Glutamatergic neuron (in vitro differentiated cells): ENCODE measurements around the gene NKX2-2. TPM values are rescaled to one million over a fixed set of nuclear protein-coding genes. Genes with fewer than 3 reads are reported as not detected.

ENCODE experiments used
- DNase-seq: peaks from one replicate; pipeline ENCODE4 v3.0.0; 2022
- H3K27ac Mint-ChIP-seq: one replicate; pipeline ENCODE4 v1.8.0; 2020; ENCODE audit warnings: mild to moderate bottlenecking, mixed read lengths, inconsistent platforms; ENCODE audit not compliant: unreplicated experiment
- H3K27me3 Mint-ChIP-seq: one replicate; pipeline ENCODE4 v1.8.0; 2020; ENCODE audit warnings: mild to moderate bottlenecking, moderate library complexity, mixed read lengths, inconsistent platforms; ENCODE audit not compliant: unreplicated experiment
- H3K36me3 Mint-ChIP-seq: one replicate; pipeline ENCODE4 v1.8.0; 2020; ENCODE audit warnings: mild to moderate bottlenecking, mixed read lengths, inconsistent platforms; ENCODE audit not compliant: unreplicated experiment
- H3K4me1 Mint-ChIP-seq: one replicate; pipeline ENCODE4 v1.8.0; 2020; ENCODE audit warnings: mild to moderate bottlenecking, low read depth, mixed read lengths, inconsistent platforms; ENCODE audit not compliant: unreplicated experiment
- H3K4me3 Mint-ChIP-seq: one replicate; pipeline ENCODE4 v1.8.0; 2020; ENCODE audit warnings: mild to moderate bottlenecking, mixed read lengths, inconsistent platforms; ENCODE audit not compliant: unreplicated experiment
- H3K9me3 Mint-ChIP-seq: one replicate; pipeline ENCODE4 v1.8.0; 2020; ENCODE audit warnings: mild to moderate bottlenecking, moderate library complexity, mixed read lengths, inconsistent platforms; ENCODE audit not compliant: unreplicated experiment
- long read RNA-seq: library from polyadenylated mRNA; unstranded; transcript quantifications from one replicate; pipeline ENCODE4 v2.0.0, GENCODE V29; 2020; ENCODE audit not compliant: unreplicated experiment
- total RNA-seq: library from RNA; stranded (reverse); fragmentation: NEBNext Ultra II Directional; extraction: Animal tissue kit (Norgen Biotek cat#: 25700); gene quantifications from one replicate; pipeline ENCODE4 v1.2.1, GENCODE V29; 2021; ENCODE audit not compliant: unreplicated experiment
- TF ChIP-seq, protein P1 (sequence below): fragments of 200-600 bp; sonication (generic); IDR thresholded peaks from one replicate; pipeline ENCODE4 v1.5.0; 2021; ENCODE audit not compliant: partially characterized antibody, unreplicated experiment

NKX2-2 gene
- 1.2 TPM for total RNA-seq
- long read RNA-seq = 0 reads

DNA sequence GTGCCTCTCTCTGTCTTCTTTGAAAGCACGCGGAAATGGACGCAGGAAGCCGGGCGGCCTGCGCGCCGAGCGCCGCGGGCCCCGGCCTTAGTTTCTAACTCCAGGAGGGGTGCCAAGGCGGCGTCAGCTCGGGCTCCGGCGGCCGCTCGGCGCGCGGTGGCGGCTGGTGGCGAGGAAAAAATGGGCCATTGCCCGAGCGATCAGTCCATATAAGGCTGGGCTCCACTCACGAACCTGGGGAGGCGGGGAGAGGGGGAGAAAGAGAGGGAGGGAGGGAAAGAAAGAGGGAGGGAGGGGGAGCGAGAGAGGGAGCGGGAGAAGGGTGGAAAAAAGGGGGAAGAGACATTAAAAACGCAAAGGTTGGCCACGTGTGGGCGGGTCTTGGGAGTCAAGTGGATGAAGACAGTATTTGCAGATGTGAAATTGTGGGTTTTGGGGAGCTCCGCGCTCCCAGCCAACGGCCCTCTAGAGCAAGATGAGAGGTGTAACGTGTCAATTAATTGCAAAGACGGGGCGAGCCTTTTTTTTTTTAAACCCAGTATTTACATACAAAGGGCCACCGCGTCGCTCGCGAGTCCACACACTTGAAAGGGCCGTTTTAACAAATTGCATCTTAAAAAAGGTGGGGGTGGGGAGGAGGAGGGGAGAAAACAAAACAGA lies at the start of gene NKX2-2:
Gene NKX2-2 (minus strand): TSS at position 184 of the 660 bp plus-strand sequence. CDS start 395 bp downstream, outside the sequence.
- no peaks in the 10 kb centered on the region for H3K36me3 Mint-ChIP-seq
- DNase-seq = no peak
- TF ChIP-seq, protein P1, sequence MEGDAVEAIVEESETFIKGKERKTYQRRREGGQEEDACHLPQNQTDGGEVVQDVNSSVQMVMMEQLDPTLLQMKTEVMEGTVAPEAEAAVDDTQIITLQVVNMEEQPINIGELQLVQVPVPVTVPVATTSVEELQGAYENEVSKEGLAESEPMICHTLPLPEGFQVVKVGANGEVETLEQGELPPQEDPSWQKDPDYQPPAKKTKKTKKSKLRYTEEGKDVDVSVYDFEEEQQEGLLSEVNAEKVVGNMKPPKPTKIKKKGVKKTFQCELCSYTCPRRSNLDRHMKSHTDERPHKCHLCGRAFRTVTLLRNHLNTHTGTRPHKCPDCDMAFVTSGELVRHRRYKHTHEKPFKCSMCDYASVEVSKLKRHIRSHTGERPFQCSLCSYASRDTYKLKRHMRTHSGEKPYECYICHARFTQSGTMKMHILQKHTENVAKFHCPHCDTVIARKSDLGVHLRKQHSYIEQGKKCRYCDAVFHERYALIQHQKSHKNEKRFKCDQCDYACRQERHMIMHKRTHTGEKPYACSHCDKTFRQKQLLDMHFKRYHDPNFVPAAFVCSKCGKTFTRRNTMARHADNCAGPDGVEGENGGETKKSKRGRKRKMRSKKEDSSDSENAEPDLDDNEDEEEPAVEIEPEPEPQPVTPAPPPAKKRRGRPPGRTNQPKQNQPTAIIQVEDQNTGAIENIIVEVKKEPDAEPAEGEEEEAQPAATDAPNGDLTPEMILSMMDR = no peak
- no peak within 1 kb of the TSS for H3K27ac Mint-ChIP-seq
- peaks cover 20% of the 10 kb centered on the region for H3K9me3 Mint-ChIP-seq
- peak within 1 kb of the TSS; percentile 64 for H3K4me3 Mint-ChIP-seq
- H3K27me3 Mint-ChIP-seq = peaks cover 45% of the 10 kb centered on the region
- peaks cover 21% of the 10 kb centered on the region for H3K4me1 Mint-ChIP-seq

DNA sequence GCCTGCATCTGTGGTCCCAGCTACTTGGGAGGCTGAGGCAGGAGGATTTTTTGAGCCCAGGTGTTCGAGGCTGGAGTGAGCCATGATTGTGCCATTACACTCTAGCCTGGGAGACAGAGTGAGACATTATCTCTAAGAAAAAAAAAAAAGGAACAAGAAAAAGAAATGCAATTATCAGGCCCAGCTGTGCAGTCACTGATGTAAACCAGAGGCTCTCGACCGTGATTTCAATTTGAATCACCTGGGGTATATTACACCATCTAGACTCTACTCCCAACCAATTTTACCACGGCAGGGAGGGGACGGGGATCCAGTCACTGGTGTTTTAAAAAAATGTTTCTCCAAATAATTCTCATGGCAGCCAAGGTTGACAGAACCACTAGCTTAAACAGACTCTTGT lies 48.8 kb upstream of the NKX2-2 start:
- no peak for DNase-seq

DNA sequence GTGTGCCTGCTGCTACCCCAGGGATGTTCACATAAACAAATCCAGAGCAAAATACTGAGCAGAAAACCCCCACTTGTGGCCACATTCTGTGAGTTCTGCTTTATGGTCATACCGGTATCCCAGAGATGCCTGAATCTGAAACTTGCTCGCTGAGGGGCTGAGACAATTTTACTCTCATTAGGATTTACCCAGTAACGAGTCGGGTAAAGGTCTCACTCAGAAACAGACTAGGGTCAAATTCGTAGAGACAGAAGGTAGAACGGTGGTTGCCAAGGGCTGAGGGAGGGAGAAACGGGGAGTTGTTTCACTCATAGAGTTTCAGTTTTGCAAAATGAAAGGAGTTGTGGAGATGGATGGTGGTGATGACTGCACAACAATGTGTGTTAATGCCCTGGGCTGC lies 45.4 kb upstream of the NKX2-2 start:
- no peak for DNase-seq
- no peaks in the 10 kb centered on the region for H3K4me1 Mint-ChIP-seq
- H3K36me3 Mint-ChIP-seq = no peaks in the 10 kb centered on the region
- peaks cover 2% of the 10 kb centered on the region for H3K9me3 Mint-ChIP-seq
- no peak overlapping the region for H3K27ac Mint-ChIP-seq
- H3K27me3 Mint-ChIP-seq = no peaks in the 10 kb centered on the region
- TF ChIP-seq, protein P1 = no peak
- no peak overlapping the region for H3K4me3 Mint-ChIP-seq

More for the DNA sequence above, 48.8 kb upstream of the NKX2-2 start:
- no peaks in the 10 kb centered on the region for H3K36me3 Mint-ChIP-seq
- no peak overlapping the region for H3K27ac Mint-ChIP-seq
- H3K27me3 Mint-ChIP-seq = no peaks in the 10 kb centered on the region
- no peaks in the 10 kb centered on the region for H3K4me1 Mint-ChIP-seq
- TF ChIP-seq, protein P1 = no peak
- peaks cover 2% of the 10 kb centered on the region for H3K9me3 Mint-ChIP-seq
- H3K4me3 Mint-ChIP-seq = no peak overlapping the region

DNA sequence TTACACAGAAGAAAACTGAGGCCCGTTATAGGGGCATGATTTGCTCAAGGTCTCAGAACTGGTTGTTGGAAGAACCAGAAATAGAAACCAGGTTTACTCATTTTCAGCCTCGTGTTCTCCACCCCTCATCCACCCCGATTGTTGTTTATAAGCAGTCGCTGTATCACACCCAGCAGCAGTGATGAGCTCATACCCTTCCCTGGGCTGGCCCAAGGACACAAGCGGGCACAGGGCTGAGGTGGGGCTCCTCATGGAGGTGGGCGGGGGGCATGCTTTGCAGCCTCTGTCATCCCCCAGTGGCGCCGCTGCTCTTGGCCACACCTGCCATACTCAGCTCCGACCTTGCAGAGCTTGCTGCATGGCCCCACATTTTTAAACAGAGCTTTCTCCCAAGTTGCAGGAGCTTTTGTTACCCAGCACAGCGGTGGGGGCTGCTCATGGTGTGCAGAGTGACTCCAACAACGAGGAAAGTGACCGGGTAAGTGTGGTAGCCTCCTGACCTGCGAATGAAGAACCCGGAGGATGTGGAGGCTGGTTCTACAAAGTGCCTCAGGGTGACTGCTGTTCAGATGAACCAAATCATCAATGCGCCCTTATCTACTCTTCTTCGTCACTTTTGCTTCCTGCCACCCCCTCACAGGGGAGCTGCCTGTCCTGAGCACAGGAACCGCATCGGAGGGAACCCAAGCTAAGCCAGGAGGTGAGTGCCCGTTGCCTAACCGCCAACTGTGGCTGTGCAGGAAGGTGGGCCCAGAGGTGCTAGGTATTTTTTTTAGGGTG lies 43.6 kb upstream of the NKX2-2 start:
- Mint-ChIP-seq H3K27me3 (no peaks in the 10 kb centered on the region), H3K4me3 (no peak overlapping the region), H3K9me3 (peaks cover 2% of the 10 kb centered on the region), H3K4me1 (no peaks in the 10 kb centered on the region), H3K36me3 (no peaks in the 10 kb centered on the region), H3K27ac (no peak overlapping the region)
- no peak for DNase-seq
- TF ChIP-seq, protein P1 = no peak

DNA sequence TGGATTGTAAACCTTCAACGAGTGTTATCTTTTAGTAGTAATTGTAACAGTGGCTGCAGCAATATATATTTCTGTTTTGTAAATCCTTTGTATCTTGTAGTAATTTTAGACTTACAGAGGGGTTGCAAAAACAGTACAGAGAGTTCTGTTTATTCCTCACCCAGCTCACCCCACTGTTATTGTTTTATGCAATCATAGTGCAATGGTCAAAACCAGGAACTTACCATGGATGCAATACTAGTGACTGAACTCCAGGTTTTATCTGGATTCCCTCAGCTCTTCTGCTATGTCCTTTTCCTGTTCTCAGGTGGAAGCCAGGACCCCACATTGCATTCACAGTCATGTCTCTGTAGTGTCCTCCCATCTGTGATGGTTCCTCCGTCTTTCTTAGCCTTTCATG lies 42.5 kb upstream of the NKX2-2 start:
- TF ChIP-seq, protein P1 = no peak
- no peaks in the 10 kb centered on the region for H3K36me3 Mint-ChIP-seq
- H3K4me3 Mint-ChIP-seq = no peak overlapping the region
- peaks cover 2% of the 10 kb centered on the region for H3K9me3 Mint-ChIP-seq
- H3K27ac Mint-ChIP-seq = no peak overlapping the region
- no peak for DNase-seq
- no peaks in the 10 kb centered on the region for H3K4me1 Mint-ChIP-seq
- H3K27me3 Mint-ChIP-seq = no peaks in the 10 kb centered on the region
